ENCODE results near the gene LINC01488. TPM values are rescaled to one million over a fixed set of nuclear protein-coding genes. Genes with fewer than 3 reads are reported as not detected.

Gene LINC01488
- total and polyA plus RNA-seq, 10 of the 15 experiments (the other 5 are each of a cell fraction or from before 2014, with no cell fraction given), result not detected

GRCh38 chr11:69542314-69543168, 61.1 kb downstream of the LINC01488 start:
- SMC1A ChIA-PET (ENCODE audit: uncharacterized antibody, unreplicated experiment), result no interaction called here
- no peak overlapping the region for H3K4me3 ChIP-seq
- H3K36me3 ChIP-seq (ENCODE audit: control insufficient read depth in 2 of 2, insufficient read depth in 2 of 2, low read length in 1 of 2), result no peaks in the 10 kb centered on the region
- DNase-seq (ENCODE audit: low read depth, low spot score), result no peak
- no peaks in the 10 kb centered on the region; a peak in 1 of 4 replicates for H3K27me3 ChIP-seq (replicated peaks in 1 of 2; ENCODE audit: control insufficient read depth in 2 of 2, insufficient read depth in 2 of 2, low read length in 1 of 2)
- no peaks in the 10 kb centered on the region for H3K79me2 ChIP-seq (ENCODE audit: control insufficient read depth, insufficient read depth, low read length)
- no peak overlapping the region for H3K27ac ChIP-seq (ENCODE audit: control insufficient read depth, insufficient read depth)
- no peak for ATAC-seq
- no TSS peak for BruUV-seq (replicated peaks)
- H3K9me3 ChIP-seq (replicated peaks; ENCODE audit: control insufficient read depth, insufficient read depth, low read length), result no peaks in the 10 kb centered on the region; the same call in 2 of the 3 replicates
- POLR2A ChIA-PET, result no interaction called here
- TF ChIP-seq GABPA (IDR thresholded peaks at IDR 0.05; ENCODE audit: low read depth) (no peak), FOS (IDR thresholded peaks at IDR 0.05; ENCODE audit: borderline replicate concordance, extremely low read depth, insufficient read length) (no peak)
- 74% methylated on average over 42 of the region's 42 CpGs for WGBS (ENCODE audit: insufficient coverage, insufficient replicate concordance, low lambda C conversion rate, missing lambda C conversion rate)
- peaks cover 8% of the 10 kb centered on the region; the same call in 1 of the 2 replicates for H3K4me1 ChIP-seq (ENCODE audit: control insufficient read depth, insufficient read depth, low read length)
- intact Hi-C loops (cut with micrococcal nuclease; ENCODE audit: unreplicated experiment) (no loop called here), in situ Hi-C loops (cut with MboI) (no loop called here)
- RAD21 ChIA-PET (ENCODE audit: unreplicated experiment), result no interaction called here
- no peak overlapping the region for H2AFZ ChIP-seq (ENCODE audit: control insufficient read depth, low read depth, low read length)
- no peak overlapping the region for H3K9ac ChIP-seq (ENCODE audit: control insufficient read depth, insufficient read depth, low read length)
- CTCF ChIA-PET, result no interaction called here
- no peak overlapping the region for H3K4me2 ChIP-seq (ENCODE audit: control insufficient read depth, insufficient read depth)
- no peak for FAIRE-seq
- peaks cover 3% of the 10 kb centered on the region; the same call in 1 of the 2 replicates for H4K20me1 ChIP-seq (ENCODE audit: control insufficient read depth, insufficient read depth)

Other genes with a start within 250 kb of the LINC01488 start
- gene MYEOV, start 187.5 kb upstream of the LINC01488 start, total RNA-seq (2014; rRNA removed), result 0.40 TPM in 1 of 2 replicates, not detected in the other
- gene MYEOV, start 187.5 kb upstream of the LINC01488 start, total RNA-seq (2014; rRNA removed; fragmentation: Illumina TruSeq; extraction: Trizol), result 0.13 TPM in 1 of 2 replicates, not detected in the other
- gene MYEOV, start 187.5 kb upstream of the LINC01488 start, total RNA-seq (2021), result 0.18 and 0.53 TPM in 2 replicates
- 0.26 and 0.72 TPM in 2 replicates for gene MYEOV, start 187.5 kb upstream of the LINC01488 start, polyA plus RNA-seq (2011; rRNA removed)
- 0.40 and 0.51 TPM in 2 replicates for gene MYEOV, start 187.5 kb upstream of the LINC01488 start, polyA plus RNA-seq (2014; fragmentation: Illumina TruSeq; extraction: Trizol)
- under 1 TPM in 1 of 2 experiments, not detected in 1; 0.05 TPM for gene MYEOV, start 187.5 kb upstream of the LINC01488 start, polyA plus RNA-seq (2014; fragmentation: Nextera tagmentation; extraction: Ambion mirVana)
- gene MYEOV, start 187.5 kb upstream of the LINC01488 start, polyA plus RNA-seq (2014; rRNA removed), result 0.19 and 0.29 TPM in 2 replicates
- gene MYEOV, start 187.5 kb upstream of the LINC01488 start, polyA plus RNA-seq (2016; fragmentation: Nextera tagmentation; extraction: Ambion mirVana), result not detected
- 0.23 and 0.54 TPM in 2 replicates for gene CCND1, start 159.5 kb downstream of the LINC01488 start, total RNA-seq (2014; rRNA removed)
- 0.09 and 0.28 TPM in 2 replicates for gene CCND1, start 159.5 kb downstream of the LINC01488 start, total RNA-seq (2014; rRNA removed; fragmentation: Illumina TruSeq; extraction: Trizol)
- gene CCND1, start 159.5 kb downstream of the LINC01488 start, total RNA-seq (2021), result 1.5 and 2.6 TPM in 2 replicates
- 3.8 and 6.6 TPM in 2 replicates for gene CCND1, start 159.5 kb downstream of the LINC01488 start, polyA plus RNA-seq (2011; rRNA removed)
- gene CCND1, start 159.5 kb downstream of the LINC01488 start, polyA plus RNA-seq (2014; fragmentation: Illumina TruSeq; extraction: Trizol), result 0.03 and 0.43 TPM in 2 replicates
- not detected for gene CCND1, start 159.5 kb downstream of the LINC01488 start, polyA plus RNA-seq (2014; fragmentation: Nextera tagmentation; extraction: Ambion mirVana)
- 0.09 and 0.17 TPM in 2 replicates for gene CCND1, start 159.5 kb downstream of the LINC01488 start, polyA plus RNA-seq (2014; rRNA removed)
- gene CCND1, start 159.5 kb downstream of the LINC01488 start, polyA plus RNA-seq (2016; fragmentation: Nextera tagmentation; extraction: Ambion mirVana), result 1 to 10 TPM in 1 of 2 experiments, under 1 TPM in 1; 0.75 to 1.2 TPM
- 14.2 and 19.8 TPM in 2 replicates for gene LTO1, start 193.7 kb downstream of the LINC01488 start, total RNA-seq (2014; rRNA removed)
- 12.4 and 12.5 TPM in 2 replicates for gene LTO1, start 193.7 kb downstream of the LINC01488 start, total RNA-seq (2014; rRNA removed; fragmentation: Illumina TruSeq; extraction: Trizol)
- 15.2 and 17.4 TPM in 2 replicates for gene LTO1, start 193.7 kb downstream of the LINC01488 start, total RNA-seq (2021)
- 15.6 and 16.8 TPM in 2 replicates for gene LTO1, start 193.7 kb downstream of the LINC01488 start, polyA plus RNA-seq (2011; rRNA removed)
- gene LTO1, start 193.7 kb downstream of the LINC01488 start, polyA plus RNA-seq (2014; fragmentation: Illumina TruSeq; extraction: Trizol), result 14.7 and 23.4 TPM in 2 replicates
- 1 to 10 TPM; 2.6 to 5.4 TPM for gene LTO1, start 193.7 kb downstream of the LINC01488 start, polyA plus RNA-seq (2014; fragmentation: Nextera tagmentation; extraction: Ambion mirVana)
- gene LTO1, start 193.7 kb downstream of the LINC01488 start, polyA plus RNA-seq (2014; rRNA removed), result 25.8 and 27.5 TPM in 2 replicates
- gene LTO1, start 193.7 kb downstream of the LINC01488 start, polyA plus RNA-seq (2016; fragmentation: Nextera tagmentation; extraction: Ambion mirVana), result 10 to 100 TPM; 11.7 to 17.5 TPM
- not detected in 2 replicates for gene FGF19, start 222.4 kb downstream of the LINC01488 start, total RNA-seq (2014; rRNA removed)
- gene FGF19, start 222.4 kb downstream of the LINC01488 start, total RNA-seq (2014; rRNA removed; fragmentation: Illumina TruSeq; extraction: Trizol), result not detected in 2 replicates
- gene FGF19, start 222.4 kb downstream of the LINC01488 start, total RNA-seq (2021), result 0.08 TPM in 1 of 2 replicates, not detected in the other
- gene FGF19, start 222.4 kb downstream of the LINC01488 start, polyA plus RNA-seq (2011; rRNA removed), result not detected in 2 replicates
- gene FGF19, start 222.4 kb downstream of the LINC01488 start, polyA plus RNA-seq (2014; fragmentation: Illumina TruSeq; extraction: Trizol), result not detected in 2 replicates
- gene FGF19, start 222.4 kb downstream of the LINC01488 start, polyA plus RNA-seq (2014; fragmentation: Nextera tagmentation; extraction: Ambion mirVana), result not detected
- not detected in 2 replicates for gene FGF19, start 222.4 kb downstream of the LINC01488 start, polyA plus RNA-seq (2014; rRNA removed)
- not detected for gene FGF19, start 222.4 kb downstream of the LINC01488 start, polyA plus RNA-seq (2016; fragmentation: Nextera tagmentation; extraction: Ambion mirVana)